K562 (cell line): Measurements from ENCODE around the gene SH3D19. TPM values are rescaled to one million over a fixed set of nuclear protein-coding genes. Genes with fewer than 3 reads are reported as not detected.
A peak's percentile ranks its signal among the peaks of the same experiment; 100 is the strongest.

Experiments used
- ATAC-seq: fragments of 200-7000 bp; cut with Tn5 transposase; 3 replicates; pipeline ENCODE4 v1.9.1; 2020; ENCODE audit warnings: moderate library complexity
- BruUV-seq: library from RNA; stranded (reverse); fragments of 400-500 nt; replicated peaks from 2 replicates; lab custom pipeline; 2021; lab: Mats Ljungman, UMichigan
- CTCF ChIA-PET: fragments of 300-600 bp; formaldehyde crosslinking; extraction: SDS; loops from one replicate; lab custom pipeline; 2021; ENCODE audit warnings: low intra/inter-chr PET ratio; lab: Yijun Ruan, JAX
- POLR2A ChIA-PET: fragments of 300-600, 350-650 bp; sonication (Branson Sonifier 250); formaldehyde crosslinking; extraction: SDS; loops from one replicate; lab custom pipeline; 2021; ENCODE audit warnings: antibody characterized with exemption, inconsistent platforms; lab: Yijun Ruan, JAX
- DNase-seq, 4 experiments: peaks; one replicate each; pipeline versions ENCODE4 v3.0.0 to v3.0.0-alpha.2; 2011 to 2018; ENCODE audit warnings: low spot score in 3 of 4, mixed read lengths in 3 of 4; ENCODE audit errors: extremely low read depth in 1 of 4
- FAIRE-seq: peaks from 2 replicates; lab custom pipeline; 2011; peaks lifted over from hg19 to GRCh38; lab: Jason Lieb, UNC
- H2AFZ ChIP-seq: 2 replicates; pipeline ENCODE4 v1.6.0; 2011; ENCODE audit warnings: low read depth, low read length, control low read depth, inconsistent platforms
- H3K27ac ChIP-seq: fragments of 200-600 bp; 3 replicates; pipeline ENCODE4 v1.8.0; 2011; ENCODE audit warnings: low read depth, mild to moderate bottlenecking, control low read depth, inconsistent platforms, low read length, moderate library complexity, mixed read lengths; ENCODE audit errors: extremely low read depth
- H3K27me3 ChIP-seq, 2 experiments: fragments of 300-600 bp in 1 of 2; 2 replicates in 1 of 2; 3 replicates in 1 of 2; pipeline versions ENCODE4 v1.6.0 to v1.8.0; 2011; ENCODE audit warnings: inconsistent platforms in 2 of 2, low read length in 2 of 2, mild to moderate bottlenecking in 1 of 2, mixed read lengths in 1 of 2, moderate library complexity in 1 of 2; ENCODE audit not compliant: control insufficient read depth in 2 of 2, insufficient read depth in 2 of 2
- H3K36me3 ChIP-seq: fragments of 300-600 bp; 3 replicates; pipeline ENCODE4 v1.8.0; 2011; ENCODE audit warnings: mild to moderate bottlenecking, low read length, inconsistent platforms; ENCODE audit not compliant: control insufficient read depth, insufficient read depth
- H3K4me1 ChIP-seq, 2 experiments: fragments of 200-600 bp in 1 of 2; replicated peaks in 1 of 2; 2 replicates in 1 of 2; 3 replicates in 1 of 2; pipeline versions ENCODE4 v1.5.1 to v1.8.0; 2011; ENCODE audit warnings: inconsistent platforms in 2 of 2, low read length in 2 of 2, mild to moderate bottlenecking in 1 of 2, mixed read lengths in 1 of 2, moderate library complexity in 1 of 2; ENCODE audit not compliant: control insufficient read depth in 2 of 2, insufficient read depth in 2 of 2
- H3K4me2 ChIP-seq: 2 replicates; pipeline ENCODE4 v1.6.1; 2011; ENCODE audit warnings: low read length, control low read depth, inconsistent platforms, mixed read lengths; ENCODE audit not compliant: insufficient read depth
- H3K4me3 ChIP-seq: fragments of 200-600 bp; sonication (generic), shearing (Covaris generic); 2 replicates; pipeline ENCODE4 v1.5.1; 2016; ENCODE audit warnings: control low read depth, inconsistent platforms
- H3K79me2 ChIP-seq: fragments of 200-600 bp; 3 replicates; pipeline ENCODE4 v1.8.0; 2011; ENCODE audit warnings: low read length, inconsistent platforms; ENCODE audit not compliant: control insufficient read depth, insufficient read depth
- H3K9ac ChIP-seq, 2 experiments: 2 replicates each; pipeline versions ENCODE4 v1.6.0 to v1.6.1; 2011; ENCODE audit warnings: low read depth in 2 of 2, low read length in 2 of 2, control low read depth in 1 of 2, inconsistent platforms in 1 of 2, mild to moderate bottlenecking in 1 of 2, mixed read lengths in 1 of 2; ENCODE audit not compliant: insufficient read depth in 1 of 2
- H3K9me1 ChIP-seq: one replicate; pipeline ENCODE4 v1.6.0; 2011; ENCODE audit warnings: inconsistent platforms, mild to moderate bottlenecking, low read length, moderate library complexity; ENCODE audit not compliant: control insufficient read depth, insufficient read depth
- H3K9me3 ChIP-seq: replicated peaks from 2 replicates; pipeline ENCODE4 v1.5.1; 2011; ENCODE audit warnings: low read depth, low read length, inconsistent platforms; ENCODE audit not compliant: control insufficient read depth, insufficient read depth
- H4K20me1 ChIP-seq: replicated peaks from 2 replicates; pipeline ENCODE4 v1.6.1; 2011; ENCODE audit warnings: low read length, inconsistent platforms, mixed read lengths; ENCODE audit not compliant: control insufficient read depth, insufficient read depth
- ARID1B ChIP-seq: fragments of 450-650 bp; IDR thresholded peaks from 2 replicates; pipeline ENCODE4 v1.6.1; 2016; ENCODE audit warnings: antibody characterized with exemption, mild to moderate bottlenecking, inconsistent platforms
- CBFA2T2 ChIP-seq: fragments of 450-650 bp; conservative IDR thresholded peaks from 2 replicates; pipeline ENCODE4 v1.6.1; 2017; ENCODE audit warnings: mild to moderate bottlenecking
- CBFA2T3 ChIP-seq: fragments of 450-650 bp; IDR thresholded peaks from 2 replicates; pipeline ENCODE4 v1.6.1; 2017
- GTF2B ChIP-seq: IDR thresholded peaks from 2 replicates; pipeline ENCODE4 v1.6.1; 2011; ENCODE audit not compliant: insufficient read length; ENCODE audit errors: extremely low read depth
- HDAC3 ChIP-seq: fragments of 450-650 bp; IDR thresholded peaks from 2 replicates; pipeline ENCODE4 v1.6.1; 2018; ENCODE audit warnings: borderline replicate concordance, mild to moderate bottlenecking, moderate library complexity; ENCODE audit not compliant: partially characterized antibody
- NCOR1 ChIP-seq: fragments of 450-650 bp; IDR thresholded peaks from 2 replicates; pipeline ENCODE4 v1.6.1; 2016; ENCODE audit warnings: mild to moderate bottlenecking, moderate library complexity
- NR1H2 ChIP-seq: sonication (generic); formaldehyde crosslinking; IDR thresholded peaks from 2 replicates; pipeline ENCODE4 v1.4.0; 2020; ENCODE audit warnings: mild to moderate bottlenecking, missing genetic modification reagents
- POLR2AphosphoS5 ChIP-seq: IDR thresholded peaks from 2 replicates; pipeline ENCODE4 v1.6.1; 2011; ENCODE audit warnings: mild to moderate bottlenecking, low read depth, low read length, moderate library complexity; ENCODE audit not compliant: control insufficient read depth, insufficient read depth
- RNF219 ChIP-seq: fragments of 250-450 bp; sonication (Bioruptor Pico); IDR thresholded peaks from 2 replicates; pipeline ENCODE4 v1.5.0; 2022; ENCODE audit warnings: mild to moderate bottlenecking
- TAL1 ChIP-seq: fragments of 450-650 bp; IDR thresholded peaks from 2 replicates; pipeline ENCODE4 v1.6.1; 2016; ENCODE audit warnings: mild to moderate bottlenecking
- TCF3 ChIP-seq: sonication (generic); formaldehyde crosslinking; IDR thresholded peaks from 2 replicates; pipeline ENCODE4 v1.4.0; 2020; ENCODE audit warnings: mild to moderate bottlenecking, missing genetic modification reagents
- TEAD4 ChIP-seq, 2 experiments: sonication (generic) in 1 of 2; formaldehyde crosslinking in 1 of 2; IDR thresholded peaks; 2 replicates each; pipeline versions ENCODE4 v1.6.1 to v1.8.0; 2012 to 2022; ENCODE audit warnings: borderline replicate concordance in 1 of 2, inconsistent platforms in 1 of 2, low read length in 1 of 2, mild to moderate bottlenecking in 1 of 2, missing genetic modification reagents in 1 of 2
- U2AF2 ChIP-seq: fragments of 200-400 bp; formaldehyde crosslinking; optimal IDR thresholded peaks from 2 replicates; pipeline ENCODE3; 2017; ENCODE audit warnings: low read depth, mild to moderate bottlenecking, low read length
- ZNF609 ChIP-seq: sonication (generic); formaldehyde crosslinking; IDR thresholded peaks from 2 replicates; pipeline ENCODE4 v1.8.1; 2023; ENCODE audit warnings: missing genetic modification reagents, mild to moderate bottlenecking, borderline replicate concordance
- WGBS: fragments of 100-300 bp; shearing (Covaris generic); methylation state at CpG from one replicate; pipeline ENCODE4 v1.1.6; 2016; ENCODE audit warnings: low coverage, mixed read lengths; ENCODE audit not compliant: insufficient coverage; ENCODE audit errors: missing lambda C conversion rate; 5-methylcytosine and 5-hydroxymethylcytosine counted together
- in situ Hi-C: fragments of 300-500 bp; cut with MboI; formaldehyde crosslinking; loops from 4 replicates; pipeline ENCODE4 v1.15.0; 2018; ENCODE audit warnings: inconsistent platforms, mixed read lengths
- intact Hi-C: fragments of 100-400 bp; cut with micrococcal nuclease; formaldehyde crosslinking; loops from 2 replicates; pipeline ENCODE4 v1.14.2; 2022
- polyA plus RNA-seq, 8 experiments: library from polyadenylated mRNA; depleted of rRNA in 4 of 8; stranded (reverse) in 5 of 8; unstranded in 3 of 8; fragments of >200 nt; fragmentation: Nextera tagmentation in 2 of 8; fragmentation: Illumina TruSeq in 1 of 8; extraction: Ambion mirVana in 2 of 8; extraction: Trizol in 1 of 8; gene quantifications; 2 replicates each; pipeline versions ENCODE4 v1.2.1 to v1.2.3, GENCODE V29; 2011 to 2014; ENCODE audit warnings: inconsistent platforms in 1 of 8, missing spikeins in 1 of 8
- total RNA-seq, 7 experiments: library from RNA; depleted of rRNA in 6 of 7; stranded (reverse); fragments of >200 nt in 6 of 7; fragmentation: Illumina TruSeq in 2 of 7; extraction: Trizol in 2 of 7; gene quantifications; 2 replicates each; pipeline versions ENCODE4 v1.2.1 to v1.2.3, GENCODE V29; 2011 to 2021; ENCODE audit warnings: low replicate concordance in 1 of 7

SH3D19 gene
- total and polyA plus RNA-seq, 9 of the 15 experiments (the other 6 are each of a cell fraction or from before 2014, with no cell fraction given), result 0.42 to 2.2 (median 1.1) TPM; not detected in 6

GRCh38 chr4:151217326-151217725 is 108.1 kb downstream of the SH3D19 start (continued):
- TF ChIP-seq ZNF609, result no peak
- TF ChIP-seq GTF2B, result no peak

- BruUV-seq, result no TSS peak
- Histone ChIP-seq H3K27me3 (peaks cover 0 to 2% of the 10 kb centered on the region in 2 experiments; a peak in 1 of 5 replicates), H3K79me2 (no peaks in the 10 kb centered on the region), H2AFZ (no peak overlapping the region), H3K4me2 (no peak overlapping the region), H3K27ac (no peak overlapping the region), H3K9me3 (no peaks in the 10 kb centered on the region), H3K4me1 (peaks cover 0 to 3% of the 10 kb centered on the region in 2 experiments; a peak in 2 of 5 replicates), H4K20me1 (no peaks in the 10 kb centered on the region), H3K9me1 (no peaks in the 10 kb centered on the region), H3K36me3 (no peaks in the 10 kb centered on the region), H3K4me3 (no peak overlapping the region), H3K9ac (no peak overlapping the region)
- FAIRE-seq (no peak), ATAC-seq (no peak), DNase-seq (peak in 2 of 4 experiments; percentile 6 to 16)
- in situ Hi-C loops, result no loop called here
- POLR2A ChIA-PET, result no interaction called here
- 0% methylated on average over 1 of the region's 1 CpG for WGBS
- CTCF ChIA-PET, result no interaction called here
- intact Hi-C loops, result no loop called here
- peak; percentile 69 for TF ChIP-seq ARID1B
- TF ChIP-seq TCF3, result peak; percentile 59
- TF ChIP-seq U2AF2, result no peak
- no peak for TF ChIP-seq RNF219 (CRISPR knock-in tag)
- TF ChIP-seq HDAC3, result no peak
- TF ChIP-seq CBFA2T2, result peak; percentile 52
- 0 out of 2 replicates have a peak, but pooled peaks have one; percentile 31 for TF ChIP-seq POLR2AphosphoS5
- TF ChIP-seq NCOR1, result peak; percentile 42; the same call in 1 of the 2 replicates
- TF ChIP-seq TAL1, result peak; percentile 71
- TF ChIP-seq TEAD4 (IDR thresholded peaks at IDR 0.05; ENCODE audit: low read length), result peak; percentile 66
- no peak for TF ChIP-seq TEAD4 (CRISPR knock-in tag; IDR thresholded peaks at IDR 0.05; ENCODE audit: borderline replicate concordance)
- no peak for TF ChIP-seq NR1H2 (CRISPR knock-in tag)
- TF ChIP-seq CBFA2T3, result peak; percentile 66
Observed at GRCh38 chr4:151215295-151215694, 110.1 kb downstream of the SH3D19 start.
